C4-2B (cell line): ENCODE measurements around the gene BEND2.

Experiments
- CTCF ChIP-seq: fragments of 450-650 bp; conservative IDR thresholded peaks from 2 replicates; pipeline ENCODE4 v1.5.1; 2017; ENCODE audit warnings: mild to moderate bottlenecking
- ZFX ChIP-seq: fragments of 450-650 bp; IDR thresholded peaks from 2 replicates; pipeline ENCODE4 v1.6.1; 2017

GRCh38 chrX:18210470-18210869 is 10.2 kb downstream of the BEND2 start:
- TF ChIP-seq CTCF (peak; percentile 48), ZFX (no peak)
